ENCODE measurements around the gene CDC37. TPM values are rescaled to one million over a fixed set of nuclear protein-coding genes. Genes with fewer than 3 reads are reported as not detected.

The CDC37 gene
- polyA plus RNA-seq (ENCODE audit: insufficient read length in 3 of 3) = 100 to 1,000 TPM; 141 to 150 (median 144) TPM

DNA sequence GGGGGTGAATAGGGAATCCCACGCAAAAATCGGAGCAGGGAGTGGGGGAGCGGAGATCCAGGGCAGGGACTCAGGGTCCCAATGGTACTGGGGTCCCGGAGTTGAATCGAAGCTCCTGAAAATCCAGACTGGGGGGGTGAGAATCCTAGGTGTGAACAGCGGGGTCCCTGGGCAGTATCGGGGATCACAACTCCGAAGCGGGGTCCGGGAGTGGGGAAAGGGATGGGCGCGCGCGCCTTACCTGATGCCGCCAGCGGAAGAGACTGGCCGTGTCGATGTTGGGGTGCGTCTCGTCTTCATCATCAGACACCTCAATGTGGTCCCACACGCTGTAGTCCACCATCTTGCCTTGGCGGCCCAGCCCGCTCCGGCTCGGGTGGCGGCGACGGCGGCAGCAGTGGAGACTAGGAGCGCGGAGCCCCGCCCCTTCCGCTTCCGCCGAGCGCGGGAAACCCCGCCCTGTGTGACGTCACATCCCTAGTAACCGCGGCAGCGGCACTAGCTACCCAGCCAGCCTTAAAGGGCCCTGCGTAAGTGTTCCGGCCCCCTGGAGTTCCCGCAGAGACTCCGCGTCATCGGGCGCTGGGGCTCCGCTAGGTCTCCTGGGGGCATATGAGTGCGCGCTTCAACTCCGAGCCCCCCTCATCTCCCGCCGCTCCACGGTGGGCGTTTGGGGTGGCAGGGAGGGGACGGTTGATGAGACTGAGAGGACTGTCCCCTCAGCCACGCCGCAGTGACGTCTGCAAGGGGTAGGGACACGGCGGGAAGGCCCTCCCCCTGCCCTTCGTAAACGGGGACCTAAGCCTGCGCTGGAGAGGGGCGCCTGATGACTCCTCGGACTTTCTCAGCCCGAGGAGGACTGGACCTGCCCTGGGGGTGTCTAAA, at the start of gene CDC37:
Gene CDC37 (minus strand): TSS at position 406 of the 885 bp plus-strand sequence. CDS start 63 bp downstream, at position 343.
- peak; percentile 92 to 96 (median 94) for DNase-seq (ENCODE audit: low read depth in 3 of 3, low spot score in 2 of 3)

DNA sequence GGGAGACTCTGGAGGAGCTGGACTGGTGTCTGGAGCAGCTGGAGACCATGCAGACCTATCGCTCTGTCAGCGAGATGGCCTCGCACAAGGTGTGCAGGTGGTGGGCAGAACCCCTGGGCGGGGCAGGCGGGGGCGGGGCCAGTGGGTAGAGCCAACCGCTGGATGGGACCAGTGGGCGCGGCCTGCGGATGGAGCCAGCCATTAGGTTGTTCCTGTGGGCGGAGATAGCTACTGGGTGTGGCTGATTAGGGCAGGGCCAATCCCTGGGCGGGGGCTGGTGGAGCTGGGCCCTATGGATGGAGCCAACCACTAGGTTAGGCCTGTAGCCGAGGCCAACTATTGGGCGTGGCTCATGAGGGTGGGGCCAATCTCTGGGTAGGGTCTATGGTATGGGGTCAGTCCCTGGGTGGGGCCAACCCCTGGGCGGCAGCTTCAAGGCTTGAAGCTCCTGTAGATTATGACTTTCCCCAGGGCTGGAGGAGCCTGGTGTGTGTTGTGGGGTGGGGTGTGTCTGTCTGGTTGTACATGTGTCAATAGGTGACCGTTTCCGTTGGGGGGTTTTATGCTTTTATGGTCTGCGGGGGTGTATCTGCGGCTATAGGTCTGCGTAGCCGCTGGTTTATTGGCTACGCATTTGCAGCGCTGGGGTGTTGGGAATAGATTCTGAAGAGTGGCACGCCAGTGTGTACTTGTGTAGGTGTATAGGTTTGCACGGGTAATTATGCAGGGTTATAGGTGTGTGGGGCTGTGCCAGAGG, 47.7 kb upstream of the CDC37 start:
- no peak for DNase-seq (ENCODE audit: low read depth in 3 of 3, low spot score in 2 of 3)

DNA sequence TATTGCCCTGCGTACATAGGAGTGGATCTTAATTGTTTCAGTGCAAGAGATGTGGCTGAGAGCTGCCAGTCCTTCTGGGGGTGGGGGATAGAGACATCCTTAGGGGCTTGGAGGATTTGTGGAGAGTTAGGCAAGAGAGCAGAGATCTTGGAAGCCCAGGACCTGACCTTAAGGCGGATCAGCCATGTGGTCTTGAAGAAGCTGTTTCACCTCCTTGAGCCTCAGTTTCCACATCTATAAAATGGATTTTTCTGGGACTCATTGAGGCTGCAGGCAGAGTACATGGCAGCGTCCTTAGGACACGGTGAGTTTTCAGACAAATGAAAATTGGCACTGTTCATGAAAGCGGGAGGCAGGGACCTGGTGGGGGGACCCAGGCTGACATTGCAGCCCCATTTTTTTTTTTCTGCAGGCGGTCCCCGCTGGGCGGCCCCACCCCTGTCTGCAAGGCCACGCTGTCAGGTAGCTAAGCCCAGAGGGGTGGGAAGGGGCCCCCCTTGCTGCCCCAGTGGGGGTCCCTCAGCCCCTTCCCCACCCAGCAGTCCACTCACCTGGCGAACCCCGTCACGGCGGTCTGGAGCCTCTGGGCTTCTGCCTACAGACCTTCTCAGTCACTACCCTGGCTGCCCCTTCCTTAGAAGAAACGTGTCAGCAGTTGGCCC, 47.0 kb upstream of the CDC37 start:
- DNase-seq (ENCODE audit: low read depth in 3 of 3, low spot score in 2 of 3) = no peak

DNA sequence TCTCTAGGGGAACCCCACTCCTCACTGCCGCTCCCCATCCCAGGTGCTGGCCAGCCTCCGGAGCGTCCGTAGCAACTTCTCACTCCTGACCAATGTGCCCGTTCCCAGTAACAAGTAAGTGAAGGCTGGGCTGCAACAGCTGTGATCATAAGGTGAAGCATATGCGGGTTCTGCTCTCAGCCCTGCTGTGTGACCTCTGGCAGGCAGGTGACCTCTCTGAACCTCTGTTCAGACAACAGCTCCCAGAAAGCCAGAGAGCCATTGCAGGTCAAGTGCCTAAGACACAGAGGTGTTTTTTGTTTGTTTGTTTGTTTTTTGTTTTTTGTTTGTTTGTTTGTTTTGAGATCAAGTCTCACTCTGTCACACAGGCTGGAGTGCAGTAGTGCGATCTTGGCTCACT, 45.7 kb upstream of the CDC37 start:
- DNase-seq (ENCODE audit: low read depth in 3 of 3, low spot score in 2 of 3) = no peak

DNA sequence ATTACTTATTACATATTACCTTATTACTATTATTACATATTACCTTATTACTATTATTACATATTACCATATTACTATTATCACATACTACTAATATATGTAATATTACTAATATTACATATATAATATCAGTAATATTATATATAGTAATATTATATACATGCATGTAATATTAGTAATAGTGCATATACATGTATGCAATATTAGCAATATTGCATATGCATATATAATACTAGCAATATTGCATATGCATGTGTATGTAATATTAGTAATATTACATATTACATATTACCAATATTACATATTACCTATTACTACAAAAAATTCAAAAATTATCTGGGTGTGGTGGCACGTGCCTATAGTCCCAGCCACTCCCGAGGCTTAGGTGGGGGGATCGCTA, 39.4 kb upstream of the CDC37 start:
- no peak for DNase-seq (ENCODE audit: low read depth in 3 of 3, low spot score in 2 of 3)

DNA sequence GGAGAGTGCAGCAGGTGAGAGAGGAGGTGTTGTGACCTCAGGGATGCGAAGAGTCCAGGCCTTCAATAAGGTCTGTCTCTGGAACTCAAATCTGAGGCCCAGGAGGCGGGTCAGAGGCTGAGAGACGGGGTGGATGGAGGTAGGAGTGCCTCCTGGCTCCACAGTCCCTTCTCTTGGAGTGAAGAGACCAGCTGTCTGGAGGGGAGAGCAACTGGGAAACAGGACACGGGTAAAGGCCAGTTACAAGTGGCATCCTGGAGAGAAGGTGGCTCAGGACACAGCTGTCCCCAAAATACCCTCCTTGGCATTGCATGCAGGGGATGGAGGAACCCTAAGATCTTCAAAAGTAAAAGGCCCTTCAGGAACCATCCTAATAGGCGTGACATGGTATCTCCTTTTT, 36.2 kb upstream of the CDC37 start:
- DNase-seq (ENCODE audit: low read depth in 3 of 3, low spot score in 2 of 3) = no peak

DNA sequence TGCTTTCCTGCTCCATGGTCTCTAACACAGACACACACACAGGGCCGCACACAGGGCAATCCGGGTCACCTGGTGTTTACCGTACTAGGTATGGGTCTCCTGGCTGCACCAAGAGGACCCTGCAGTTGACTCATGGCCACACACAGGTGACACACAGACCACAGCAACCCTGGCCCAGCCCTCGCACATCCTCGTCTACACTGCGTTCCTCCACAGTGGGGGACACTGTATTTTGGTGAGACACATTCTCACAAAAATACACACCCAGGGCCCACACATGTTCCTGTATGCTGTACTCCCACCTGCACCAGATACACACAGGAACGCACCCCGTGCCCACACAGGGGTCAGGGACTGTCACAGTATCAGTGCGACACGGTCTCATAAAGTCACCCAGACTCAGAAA, 29.8 kb upstream of the CDC37 start:
- DNase-seq (ENCODE audit: low read depth in 3 of 3, low spot score in 2 of 3) = no peak

DNA sequence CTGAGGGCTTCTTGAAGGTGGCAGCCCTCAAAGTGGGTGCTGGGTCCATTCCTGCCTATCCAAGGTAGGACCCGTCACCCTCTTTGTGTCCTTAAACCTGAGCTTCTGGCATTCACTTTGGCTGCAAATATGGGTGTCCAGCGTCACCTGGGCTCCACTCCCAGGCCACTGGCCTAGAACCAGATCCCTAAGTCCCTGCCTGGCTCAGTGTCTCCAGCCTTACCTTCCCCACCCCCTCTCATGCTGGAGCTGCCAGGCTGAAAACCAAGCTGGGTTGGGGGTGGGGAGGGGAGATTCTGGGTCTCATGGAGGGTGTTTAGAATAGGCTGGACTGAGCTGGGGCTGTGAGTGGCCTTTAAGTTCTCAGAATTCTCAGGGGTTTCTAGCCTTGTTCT, 29.4 kb upstream of the CDC37 start:
- DNase-seq (ENCODE audit: low read depth in 3 of 3, low spot score in 2 of 3) = no peak

DNA sequence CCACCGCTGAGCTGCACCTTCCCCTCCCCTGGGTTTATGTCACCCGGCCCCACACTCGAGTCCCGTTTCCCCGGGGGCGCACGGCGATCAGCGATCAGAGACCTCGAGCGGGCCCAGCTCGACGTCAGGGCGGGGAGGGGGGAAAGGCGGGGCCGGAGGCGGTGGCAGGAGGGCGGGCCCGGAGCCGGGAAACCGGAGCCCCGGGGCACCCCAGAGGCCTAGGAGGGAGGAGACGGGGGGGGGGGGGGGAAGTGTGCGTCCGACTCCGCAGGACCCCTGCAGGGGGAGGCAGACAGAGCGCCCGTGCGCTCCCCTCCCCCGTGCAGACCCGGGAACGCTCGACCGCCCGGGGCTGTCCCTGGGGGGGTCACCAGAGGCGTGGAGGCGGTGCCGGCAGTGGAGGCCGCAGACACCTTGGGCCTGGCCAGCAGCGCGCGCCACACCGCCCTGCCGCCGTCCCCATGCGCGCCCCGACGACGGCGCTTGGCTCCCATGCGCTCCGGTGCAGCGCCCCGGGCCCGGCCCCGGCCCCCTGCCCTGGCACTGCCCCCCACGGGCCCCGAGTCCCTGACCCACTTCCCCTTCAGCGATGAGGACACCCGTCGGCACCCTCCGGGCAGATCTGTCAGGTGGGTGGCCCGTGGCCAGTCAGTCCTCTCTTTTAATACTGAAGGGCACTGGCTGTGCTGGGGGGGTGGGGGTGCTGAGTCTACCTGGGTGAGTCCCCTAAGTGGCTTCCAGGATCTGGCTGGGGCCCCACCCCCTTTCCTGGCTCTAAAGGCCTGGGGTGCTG, 28.8 kb upstream of the CDC37 start:
- DNase-seq (ENCODE audit: low read depth in 3 of 3, low spot score in 2 of 3) = no peak

DNA sequence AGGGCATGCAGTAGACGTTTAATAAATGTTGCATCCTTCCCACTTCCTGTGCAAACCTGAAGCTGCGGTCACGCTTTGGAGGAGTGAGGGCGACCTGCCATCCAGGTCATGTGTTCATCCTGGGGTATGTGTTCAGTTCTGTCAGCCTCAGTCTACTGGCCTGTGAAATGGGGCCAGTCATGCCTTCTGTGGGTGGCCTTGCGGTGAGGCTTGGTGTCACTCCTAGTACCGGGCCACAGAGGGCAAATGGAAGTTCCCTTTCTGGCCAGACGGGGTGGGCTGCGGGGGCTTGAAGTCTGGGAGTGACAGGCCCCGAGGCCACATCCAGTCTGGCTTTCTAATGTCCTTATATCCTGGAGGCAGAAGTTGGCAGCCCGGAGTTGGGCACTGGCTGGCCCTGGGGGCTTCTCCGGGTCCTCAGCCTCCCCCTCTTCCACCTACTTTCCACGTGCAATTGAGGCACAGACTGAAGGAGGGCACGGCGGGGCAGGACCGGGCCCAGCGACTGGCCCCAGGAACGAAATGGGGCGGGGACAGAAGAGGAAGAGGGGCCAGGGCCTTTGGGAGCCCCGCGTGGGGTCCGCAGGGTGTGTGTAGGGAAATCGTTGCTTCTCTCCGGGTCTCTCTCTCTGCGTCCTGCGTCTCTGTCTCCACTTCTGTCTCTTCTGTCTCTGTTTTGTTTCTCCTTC, 28.1 kb upstream of the CDC37 start:
- DNase-seq (ENCODE audit: low read depth in 3 of 3, low spot score in 2 of 3) = no peak

DNA sequence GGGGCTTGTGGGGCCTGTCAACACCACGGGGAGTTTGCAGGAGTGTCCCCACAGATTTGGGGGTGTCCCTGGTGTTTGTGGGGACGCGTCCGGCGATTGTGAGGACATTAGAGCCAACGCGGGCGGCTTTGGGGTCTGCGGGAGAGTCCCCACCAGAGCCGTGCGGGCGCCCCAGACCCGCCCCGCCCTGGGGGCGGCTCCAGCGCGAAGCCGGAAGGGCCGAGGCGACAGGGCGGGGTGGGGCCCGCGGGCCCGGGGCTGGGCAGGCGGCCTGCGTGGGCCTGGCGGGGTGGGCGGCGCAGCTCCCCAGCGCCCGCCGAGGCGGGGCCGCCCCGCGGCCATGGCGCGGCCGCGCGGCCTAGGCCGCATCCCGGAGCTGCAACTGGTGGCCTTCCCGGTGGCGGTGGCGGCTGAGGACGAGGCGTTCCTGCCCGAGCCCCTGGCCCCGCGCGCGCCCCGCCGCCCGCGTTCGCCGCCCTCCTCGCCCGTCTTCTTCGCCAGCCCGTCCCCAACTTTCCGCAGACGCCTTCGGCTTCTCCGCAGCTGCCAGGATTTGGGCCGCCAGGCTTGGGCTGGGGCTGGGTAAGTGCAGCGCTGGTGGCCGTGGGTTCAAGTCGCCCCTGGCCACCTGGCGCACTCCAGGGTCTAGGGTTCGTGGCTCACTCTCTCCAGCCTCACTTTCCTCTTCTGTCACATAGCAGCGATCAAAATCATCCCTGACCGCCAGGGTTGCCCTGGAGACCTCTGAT, 27.3 kb upstream of the CDC37 start:
- DNase-seq (ENCODE audit: low read depth in 3 of 3, low spot score in 2 of 3) = no peak

DNA sequence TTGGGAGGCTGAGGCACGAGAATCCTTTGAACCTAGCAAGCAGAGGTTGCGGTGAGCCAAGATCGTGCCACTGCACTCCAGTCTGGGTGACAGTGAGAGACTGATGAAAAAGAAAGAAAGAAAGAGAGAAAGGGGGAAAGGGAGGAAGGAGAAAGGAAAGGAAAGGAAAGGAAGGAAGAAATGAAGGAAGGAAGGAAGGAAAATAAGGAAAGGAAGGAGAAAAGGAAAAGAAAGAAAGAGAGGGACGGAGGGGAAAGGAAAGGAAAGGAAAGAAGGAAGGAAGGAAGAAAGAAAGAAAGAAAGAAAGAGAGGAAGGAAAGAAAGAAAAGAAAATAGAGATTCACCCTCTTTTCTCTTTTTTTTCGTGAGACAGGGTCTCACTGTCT, 25.6 kb upstream of the CDC37 start:
- no peak for DNase-seq (ENCODE audit: low read depth in 3 of 3, low spot score in 2 of 3)

DNA sequence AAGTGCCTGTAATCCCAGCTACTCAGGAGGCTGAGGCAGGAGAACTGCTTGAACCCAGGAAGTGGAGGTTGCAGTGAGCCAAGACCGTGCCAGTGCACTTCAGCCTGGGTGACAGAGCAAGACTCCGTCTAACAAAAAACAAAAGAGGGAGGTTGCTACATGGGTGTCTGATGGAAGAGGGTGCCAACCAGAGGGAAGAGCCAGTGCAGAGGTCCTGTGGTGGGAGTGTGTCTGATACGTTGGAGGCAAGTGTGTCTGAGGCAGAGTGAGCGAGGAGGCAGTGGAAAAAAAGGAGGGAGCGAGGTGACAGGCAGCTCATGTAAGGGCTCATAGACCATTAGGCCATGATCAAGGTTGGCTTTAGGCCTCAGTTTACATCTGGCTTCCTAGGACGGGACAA, 23.8 kb upstream of the CDC37 start:
- DNase-seq (ENCODE audit: low read depth in 3 of 3, low spot score in 2 of 3) = no peak

DNA sequence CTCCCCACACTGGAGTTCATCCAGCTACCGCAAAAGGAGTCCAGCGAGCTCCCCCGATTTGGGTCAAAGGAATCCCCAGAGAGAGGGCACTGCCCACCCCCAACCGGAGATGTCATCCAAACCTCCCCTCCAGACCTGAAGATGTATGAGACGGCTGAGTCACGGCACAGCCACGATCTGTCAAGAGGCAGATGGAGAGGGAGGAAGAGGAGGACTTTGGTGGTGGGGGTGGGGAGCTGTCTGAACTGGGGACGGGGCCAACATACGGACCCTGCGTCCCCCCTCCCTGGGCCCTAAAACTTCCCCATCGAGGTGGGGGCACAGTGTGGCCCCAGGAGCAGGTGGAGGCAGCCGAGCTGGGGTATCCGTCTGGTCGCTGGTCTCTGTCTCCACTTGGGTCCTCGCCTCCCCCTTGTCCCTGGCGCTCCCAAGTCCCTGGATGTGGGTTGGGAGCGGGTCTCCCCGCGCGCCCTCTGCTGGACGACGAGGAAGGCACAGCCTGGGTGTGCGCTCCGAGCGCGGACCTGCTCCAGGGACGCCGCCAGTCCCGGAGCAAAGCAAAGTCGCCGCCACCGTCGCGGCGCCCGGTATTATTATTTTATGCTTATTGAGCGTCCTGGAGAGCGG, 20.8 kb upstream of the CDC37 start:
- no peak for DNase-seq (ENCODE audit: low read depth in 3 of 3, low spot score in 2 of 3)

DNA sequence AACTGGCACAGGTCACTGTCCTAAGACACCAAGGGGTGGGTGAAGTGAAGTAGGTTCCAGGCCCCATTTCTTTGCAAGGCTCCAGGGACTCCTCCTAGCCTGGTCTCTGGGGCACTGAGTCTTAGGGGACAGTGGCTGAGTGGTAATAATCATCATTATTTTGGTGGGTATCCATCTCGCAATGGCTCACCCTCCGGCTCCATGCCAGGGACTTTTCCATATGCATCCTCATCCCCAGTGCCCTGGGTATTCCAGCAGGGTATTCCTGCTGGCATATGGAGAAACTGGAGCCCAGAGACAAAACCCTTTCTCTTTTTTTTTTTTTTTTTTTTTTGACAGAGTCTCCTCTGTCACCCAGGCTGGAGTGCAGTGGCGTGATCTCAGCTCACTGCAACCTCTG, 19.5 kb upstream of the CDC37 start:
- no peak for DNase-seq (ENCODE audit: low read depth in 3 of 3, low spot score in 2 of 3)

DNA sequence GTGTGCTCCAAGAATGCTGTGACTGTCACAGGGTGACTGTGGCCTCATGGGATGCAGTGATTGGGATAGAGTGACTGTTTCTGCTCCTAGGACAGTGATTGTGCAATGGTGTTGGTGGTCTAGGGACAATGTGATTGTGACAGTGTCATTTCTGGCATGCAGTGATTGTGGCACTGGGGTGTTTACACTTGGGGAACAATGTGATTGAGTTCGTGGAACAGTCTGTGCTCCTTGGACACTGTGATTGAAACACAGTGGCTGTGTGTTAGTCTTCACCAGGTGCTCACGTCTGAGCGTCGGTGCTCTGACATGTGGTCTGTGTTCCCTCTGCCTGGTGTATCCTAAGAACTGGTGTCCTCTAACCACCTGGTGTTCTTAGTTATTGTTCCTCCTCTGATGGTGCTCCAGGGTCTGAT, 18.7 kb upstream of the CDC37 start:
- DNase-seq (ENCODE audit: low read depth in 3 of 3, low spot score in 2 of 3) = no peak

DNA sequence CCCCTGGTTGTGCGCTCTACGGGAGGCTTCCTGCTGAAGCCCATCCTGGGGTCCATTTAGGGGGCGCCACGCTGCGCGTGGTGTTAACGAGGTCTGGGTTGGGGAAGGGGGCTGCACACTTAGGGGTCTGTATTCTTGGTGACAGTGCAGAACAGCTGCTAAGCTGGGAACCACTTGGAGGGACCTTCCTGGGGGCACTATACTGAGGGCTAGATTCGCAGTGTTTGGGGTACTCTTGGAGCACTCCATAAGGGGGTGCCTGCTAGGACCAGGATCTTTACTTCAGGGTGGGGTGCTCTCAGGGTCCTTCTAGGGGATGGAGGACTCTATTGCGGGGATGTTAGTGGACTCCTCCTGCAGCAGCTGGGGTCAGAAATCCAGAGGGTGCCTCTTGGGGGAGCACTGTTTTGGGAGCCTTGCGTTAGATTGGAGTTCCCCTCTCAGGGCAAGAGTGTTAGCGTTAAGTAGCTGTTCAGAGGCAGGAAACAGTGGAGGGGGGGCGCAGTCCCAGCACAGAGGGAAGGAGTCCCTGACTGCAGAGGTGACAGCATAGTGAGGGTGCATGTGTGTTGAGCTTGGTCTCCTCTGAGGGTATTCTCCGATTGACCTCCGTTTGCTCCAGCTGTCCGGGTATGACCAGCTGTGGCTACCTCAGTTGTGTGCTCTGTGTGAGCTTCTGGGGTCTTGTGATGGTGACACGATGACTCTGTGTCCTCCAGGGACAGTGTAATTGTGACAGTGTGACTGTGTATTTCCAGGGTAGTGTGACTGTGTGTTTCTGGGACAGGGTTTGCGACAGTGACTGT, 18.1 kb upstream of the CDC37 start:
- DNase-seq (ENCODE audit: low read depth in 3 of 3, low spot score in 2 of 3) = no peak

Data from right renal cortex interstitium (tissue), 3 donors.